ENCODE data around the gene EHMT1.

The EHMT1 gene

DNA sequence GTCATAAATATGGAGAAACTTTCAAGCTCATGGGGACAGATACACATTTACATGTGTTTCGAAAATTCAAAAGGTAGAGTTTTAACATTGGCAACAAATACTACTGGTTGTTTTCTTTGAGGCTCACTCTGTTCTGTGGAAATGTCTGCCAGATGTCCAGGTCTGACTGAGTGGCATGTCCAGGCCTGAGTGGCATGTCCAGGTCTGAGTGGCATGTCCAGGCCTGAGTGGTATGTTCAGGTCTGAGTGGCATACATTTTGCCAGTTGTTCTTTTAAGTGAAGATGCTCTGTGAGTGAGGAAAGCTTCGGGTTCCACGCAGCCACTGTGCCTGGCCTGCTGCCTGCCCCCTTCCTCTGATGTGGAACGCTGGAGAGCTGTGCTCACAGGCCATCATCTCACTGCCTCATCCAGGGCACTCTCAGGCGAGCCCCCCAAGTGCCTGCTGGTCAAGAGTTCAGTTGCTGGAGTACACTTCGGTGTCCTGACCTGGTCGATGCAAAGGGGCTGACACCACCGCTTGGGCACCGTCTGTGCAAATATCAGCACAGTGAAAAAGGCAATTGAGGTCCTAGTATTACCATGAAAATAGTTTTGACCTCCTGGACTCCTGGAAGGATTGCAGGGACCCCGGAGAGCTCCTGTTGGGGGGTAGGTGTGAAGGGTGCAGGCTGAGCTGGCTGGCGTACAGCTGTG is 89.9 kb downstream of the EHMT1 start:
- TF ChIP-seq, protein P1, sequence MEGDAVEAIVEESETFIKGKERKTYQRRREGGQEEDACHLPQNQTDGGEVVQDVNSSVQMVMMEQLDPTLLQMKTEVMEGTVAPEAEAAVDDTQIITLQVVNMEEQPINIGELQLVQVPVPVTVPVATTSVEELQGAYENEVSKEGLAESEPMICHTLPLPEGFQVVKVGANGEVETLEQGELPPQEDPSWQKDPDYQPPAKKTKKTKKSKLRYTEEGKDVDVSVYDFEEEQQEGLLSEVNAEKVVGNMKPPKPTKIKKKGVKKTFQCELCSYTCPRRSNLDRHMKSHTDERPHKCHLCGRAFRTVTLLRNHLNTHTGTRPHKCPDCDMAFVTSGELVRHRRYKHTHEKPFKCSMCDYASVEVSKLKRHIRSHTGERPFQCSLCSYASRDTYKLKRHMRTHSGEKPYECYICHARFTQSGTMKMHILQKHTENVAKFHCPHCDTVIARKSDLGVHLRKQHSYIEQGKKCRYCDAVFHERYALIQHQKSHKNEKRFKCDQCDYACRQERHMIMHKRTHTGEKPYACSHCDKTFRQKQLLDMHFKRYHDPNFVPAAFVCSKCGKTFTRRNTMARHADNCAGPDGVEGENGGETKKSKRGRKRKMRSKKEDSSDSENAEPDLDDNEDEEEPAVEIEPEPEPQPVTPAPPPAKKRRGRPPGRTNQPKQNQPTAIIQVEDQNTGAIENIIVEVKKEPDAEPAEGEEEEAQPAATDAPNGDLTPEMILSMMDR (conservative IDR thresholded peaks at IDR 0.05): no peak
- no peak overlapping the region for H3K27ac ChIP-seq

DNA sequence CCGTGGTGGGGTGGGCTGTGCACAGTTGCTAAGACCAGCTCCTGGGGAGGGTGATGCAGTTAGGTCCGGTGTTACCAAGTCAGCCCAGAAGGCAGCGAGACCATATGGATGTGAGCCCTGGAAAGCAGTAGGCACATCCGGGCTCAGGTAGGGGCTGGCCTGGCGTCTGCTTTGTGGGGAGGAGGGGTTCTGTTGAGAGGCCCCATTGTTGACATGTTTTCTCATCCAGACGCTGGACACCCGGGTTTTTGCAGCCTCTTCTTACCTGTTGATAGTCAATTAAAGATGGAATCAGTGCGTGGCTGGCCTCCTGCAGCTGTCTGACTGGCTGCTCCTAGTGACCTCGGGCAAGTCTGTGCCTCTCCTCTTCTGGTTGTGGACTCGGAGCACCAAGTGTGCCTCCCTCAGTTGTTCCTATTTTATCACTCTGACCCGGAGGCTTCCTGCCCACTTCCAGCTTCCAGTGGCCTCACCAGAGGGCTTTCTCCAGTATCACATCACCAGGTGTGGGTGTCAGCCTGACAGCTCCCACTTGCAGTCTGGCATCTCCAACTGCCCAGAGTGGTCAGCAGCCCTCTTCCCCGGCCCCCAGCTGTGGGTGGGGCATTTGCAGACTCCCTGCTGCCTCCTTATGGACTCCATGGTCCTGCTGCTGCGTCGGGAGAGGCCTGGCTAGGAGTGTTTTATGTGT is 90.8 kb downstream of the EHMT1 start:
- no peak overlapping the region for H3K27ac ChIP-seq
- TF ChIP-seq, protein P1 (conservative IDR thresholded peaks at IDR 0.05): no peak

DNA sequence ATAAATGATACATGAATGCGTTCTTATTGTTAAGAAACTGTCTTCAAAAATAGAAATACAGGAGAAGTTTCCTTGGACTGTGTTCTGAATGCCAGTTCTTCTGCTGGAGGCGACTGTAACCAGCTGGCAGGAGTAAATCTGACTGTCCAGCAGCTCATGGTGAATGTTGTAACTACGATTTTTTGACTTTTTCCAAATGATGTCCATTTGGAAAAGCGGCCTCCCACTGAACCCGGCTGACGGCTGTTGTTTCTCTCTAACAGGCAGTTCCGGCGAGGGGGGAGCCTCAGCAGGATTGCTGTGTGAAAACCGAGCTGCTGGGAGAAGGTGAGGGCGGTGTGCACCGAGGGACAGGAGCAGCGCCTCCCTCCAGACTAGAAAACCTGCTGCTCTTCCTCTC is 91.9 kb downstream of the EHMT1 start:
- H3K27ac ChIP-seq: no peak overlapping the region
- TF ChIP-seq, protein P1 (conservative IDR thresholded peaks at IDR 0.05): no peak

DNA sequence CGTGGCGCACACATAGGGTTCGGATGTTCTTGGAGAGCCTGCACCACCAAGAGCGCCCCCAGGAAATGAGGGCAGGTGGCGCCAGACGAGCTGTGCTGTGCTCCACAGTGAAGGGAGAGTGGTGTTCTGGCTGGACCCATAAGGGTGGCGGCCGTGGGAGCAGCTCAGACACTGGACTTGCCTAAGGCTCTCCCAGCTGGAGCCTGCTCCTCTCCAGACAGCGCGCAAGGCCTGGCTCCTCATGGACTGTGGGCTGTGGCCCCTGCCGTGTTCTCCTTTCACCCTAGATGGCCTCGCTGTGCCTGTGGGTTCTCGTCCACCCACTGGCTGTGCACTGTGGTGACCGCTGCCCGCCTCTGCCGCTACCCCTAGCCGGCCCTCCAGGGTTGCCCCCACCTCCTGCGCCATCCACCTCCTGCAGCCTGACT is 92.9 kb downstream of the EHMT1 start:
- H3K27ac ChIP-seq: no peak overlapping the region
- TF ChIP-seq, protein P1 (conservative IDR thresholded peaks at IDR 0.05): no peak

DNA sequence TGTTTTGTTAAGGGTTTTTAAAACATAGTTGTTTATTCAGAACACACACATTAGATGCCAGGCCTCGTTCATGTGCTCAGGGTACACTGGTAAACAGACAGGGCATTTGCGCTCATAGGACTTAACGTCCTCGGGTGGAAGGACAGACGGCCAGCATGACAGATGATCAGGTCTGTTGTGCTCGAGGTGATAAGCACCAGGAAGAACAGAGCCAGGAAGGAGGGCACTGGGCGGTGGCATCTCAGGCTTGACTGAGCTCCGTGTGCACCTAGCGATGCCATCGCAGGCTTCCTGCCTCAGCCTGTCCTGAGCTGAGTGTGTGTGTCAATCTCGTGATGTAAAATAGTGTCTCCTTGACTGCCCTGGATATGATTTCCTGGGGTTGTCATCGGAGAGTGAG is 96.5 kb downstream of the EHMT1 start:
- peak overlapping the region; percentile 39 for H3K27ac ChIP-seq
- TF ChIP-seq, protein P1 (conservative IDR thresholded peaks at IDR 0.05): no peak

DNA sequence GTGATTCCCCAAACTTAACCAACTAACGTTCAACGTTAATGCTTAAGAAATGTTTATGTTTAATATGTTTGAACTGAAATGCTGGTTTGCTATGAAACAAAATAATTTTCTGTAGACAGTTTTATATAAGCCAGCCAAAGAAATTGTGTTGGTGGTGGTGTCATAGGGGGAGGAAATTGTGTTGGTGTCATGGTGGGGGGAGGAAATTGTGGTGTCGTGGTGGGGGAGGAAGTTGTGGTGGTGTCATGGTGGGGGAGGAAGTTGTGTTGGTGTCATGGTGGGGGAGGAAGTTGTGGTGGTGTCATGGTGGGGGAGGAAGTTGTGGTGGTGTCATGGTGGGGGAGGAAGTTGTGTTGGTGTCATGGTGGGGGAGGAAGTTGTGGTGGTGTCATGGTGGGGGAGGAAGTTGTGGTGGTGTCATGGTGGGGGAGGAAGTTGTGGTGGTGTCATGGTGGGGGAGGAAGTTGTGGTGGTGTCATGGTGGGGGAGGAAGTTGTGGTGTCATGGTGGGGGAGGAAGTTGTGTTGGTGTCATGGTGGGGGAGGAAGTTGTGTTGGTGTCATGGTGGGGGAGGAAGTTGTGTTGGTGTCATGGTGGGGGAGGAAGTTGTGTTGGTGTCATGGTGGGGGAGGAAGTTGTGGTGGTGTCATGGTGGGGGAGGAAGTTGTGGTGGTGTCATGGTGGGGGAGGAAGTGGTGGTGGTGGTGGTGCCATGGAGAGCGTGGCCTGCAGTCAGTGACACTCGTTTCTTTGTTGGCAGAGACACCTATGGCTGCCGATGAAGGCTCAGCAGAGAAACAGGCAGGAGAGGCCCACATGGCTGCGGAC is 97.3 kb downstream of the EHMT1 start:
- peak overlapping the region; percentile 39 for H3K27ac ChIP-seq

DNA sequence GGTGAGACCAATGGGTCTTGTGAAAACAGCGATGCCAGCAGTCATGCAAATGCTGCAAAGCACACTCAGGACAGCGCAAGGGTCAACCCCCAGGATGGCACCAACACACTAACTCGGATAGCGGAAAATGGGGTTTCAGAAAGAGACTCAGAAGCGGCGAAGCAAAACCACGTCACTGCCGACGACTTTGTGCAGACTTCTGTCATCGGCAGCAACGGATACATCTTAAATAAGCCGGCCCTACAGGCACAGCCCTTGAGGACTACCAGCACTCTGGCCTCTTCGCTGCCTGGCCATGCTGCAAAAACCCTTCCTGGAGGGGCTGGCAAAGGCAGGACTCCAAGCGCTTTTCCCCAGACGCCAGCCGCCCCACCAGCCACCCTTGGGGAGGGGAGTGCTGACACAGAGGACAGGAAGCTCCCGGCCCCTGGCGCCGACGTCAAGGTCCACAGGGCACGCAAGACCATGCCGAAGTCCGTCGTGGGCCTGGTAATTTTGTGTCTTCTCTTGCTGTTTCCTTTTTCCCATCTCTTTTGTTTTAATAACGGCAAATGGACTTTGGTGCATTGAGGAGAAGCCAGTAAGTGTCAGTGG is 98.0 kb downstream of the EHMT1 start:
- TF ChIP-seq, protein P1 (conservative IDR thresholded peaks at IDR 0.05): no peak
- no peak overlapping the region for H3K27ac ChIP-seq
